Body of pancreas (tissue), 4 donors: ENCODE measurements around the gene MGMT.

Experiments
- CTCF ChIP-seq, 7 experiments: fragments of 450-650 bp in 4 of 7; fragments of 200-600 bp in 3 of 7; sonication (generic) in 3 of 7; IDR thresholded peaks; one replicate each; pipeline ENCODE4 v1.5.1; 2016 to 2019; ENCODE audit warnings: antibody characterized with exemption in 7 of 7
- POLR2A ChIP-seq, 3 donors: fragments of 450-650 bp; IDR thresholded peaks; one replicate each; pipeline ENCODE4 v1.6.1; 2016; ENCODE audit warnings: antibody characterized with exemption in 3 of 3, mild to moderate bottlenecking in 2 of 3

DNA sequence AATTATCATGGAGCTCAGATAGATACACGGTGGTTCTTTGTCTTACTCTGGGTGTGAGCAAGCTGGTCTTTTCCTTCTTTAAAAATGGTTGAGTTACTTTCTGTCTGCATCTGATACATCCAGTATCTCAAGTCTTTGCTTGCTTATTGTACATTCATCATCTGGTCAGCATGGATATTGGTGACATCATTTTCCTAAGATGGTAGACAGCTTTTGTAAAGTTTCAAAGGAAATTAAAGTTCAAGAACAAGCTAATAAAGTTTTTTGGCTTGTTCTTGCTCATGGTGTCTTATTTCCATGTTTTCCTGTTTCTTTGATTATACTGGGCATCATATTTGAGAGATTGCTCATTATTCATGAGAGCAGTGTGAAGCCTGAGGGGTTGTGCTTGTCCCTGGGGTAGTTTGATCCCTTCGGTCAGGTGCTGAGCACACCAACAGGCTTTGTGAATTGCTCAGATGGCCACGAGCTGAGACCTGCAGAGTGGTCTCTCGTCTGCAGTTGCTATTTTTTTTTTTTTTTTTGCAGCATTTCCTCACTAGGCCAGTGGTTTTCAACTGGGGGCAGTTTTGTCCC lies 38.5 kb downstream of the MGMT start:
- no peak for TF ChIP-seq POLR2A (IDR thresholded peaks at IDR 0.05)
- TF ChIP-seq CTCF (IDR thresholded peaks at IDR 0.05), result no peak
